MV-4-11 (cell line): ENCODE results near the gene KLF2.
"Not testable (repeated sequence)": the region's sequence is repeated elsewhere in the genome, so short reads cannot be mapped to it uniquely, and the experiment has no call there.

Experiments used
- DNase-seq: peaks from one replicate; lab custom pipeline; 2025; lab: John Stamatoyannopoulos, UW

KLF2 gene

DNA sequence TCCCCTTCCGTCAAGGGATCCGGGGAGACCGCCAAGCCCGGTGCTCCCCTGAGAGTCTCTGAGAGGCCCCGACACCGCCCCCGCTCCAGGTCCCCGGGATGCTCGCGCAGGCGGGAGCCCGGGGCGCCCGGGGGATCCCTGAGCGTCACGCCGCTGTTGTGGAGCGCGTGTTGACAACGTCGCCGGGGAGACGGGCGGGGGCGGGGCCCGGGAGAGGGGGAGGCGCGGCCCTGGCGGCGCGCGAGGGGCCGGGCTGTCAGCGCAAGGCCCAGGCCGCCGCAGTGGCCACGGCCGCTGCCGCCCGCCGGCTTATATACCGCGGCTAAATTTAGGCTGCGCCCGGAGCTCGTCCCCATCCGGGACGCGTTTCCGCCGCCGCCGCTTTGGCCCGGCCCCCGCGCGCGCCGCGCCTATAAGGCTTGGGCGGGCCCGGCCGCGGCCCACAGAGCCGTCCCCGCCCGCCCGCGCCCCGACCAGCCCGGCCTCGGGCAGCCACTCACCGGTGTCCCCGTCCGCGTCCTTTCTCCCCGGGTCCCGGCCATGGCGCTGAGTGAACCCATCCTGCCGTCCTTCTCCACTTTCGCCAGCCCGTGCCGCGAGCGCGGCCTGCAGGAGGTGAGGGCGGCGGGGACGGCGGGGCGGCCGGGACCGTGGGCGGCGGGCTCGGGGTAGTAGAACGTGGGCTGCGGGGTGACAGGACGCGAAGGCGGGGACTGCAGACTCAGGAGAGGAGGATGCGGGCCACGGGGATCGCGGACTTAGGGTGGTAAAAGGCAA lies at the start of gene KLF2:
KLF2 (plus strand) TSS at position 443 of the 777 bp plus-strand sequence; CDS start at position 541, 98 bp downstream.
- peak; percentile 87 for DNase-seq

GRCh38 chr19:16280306-16280705 lies 44.3 kb upstream of the KLF2 start:
- DNase-seq, result peak; percentile 27

- no peak for DNase-seq
These were observed 42.9 kb upstream of the KLF2 start for GRCh38 chr19:16281743-16282142.

DNA sequence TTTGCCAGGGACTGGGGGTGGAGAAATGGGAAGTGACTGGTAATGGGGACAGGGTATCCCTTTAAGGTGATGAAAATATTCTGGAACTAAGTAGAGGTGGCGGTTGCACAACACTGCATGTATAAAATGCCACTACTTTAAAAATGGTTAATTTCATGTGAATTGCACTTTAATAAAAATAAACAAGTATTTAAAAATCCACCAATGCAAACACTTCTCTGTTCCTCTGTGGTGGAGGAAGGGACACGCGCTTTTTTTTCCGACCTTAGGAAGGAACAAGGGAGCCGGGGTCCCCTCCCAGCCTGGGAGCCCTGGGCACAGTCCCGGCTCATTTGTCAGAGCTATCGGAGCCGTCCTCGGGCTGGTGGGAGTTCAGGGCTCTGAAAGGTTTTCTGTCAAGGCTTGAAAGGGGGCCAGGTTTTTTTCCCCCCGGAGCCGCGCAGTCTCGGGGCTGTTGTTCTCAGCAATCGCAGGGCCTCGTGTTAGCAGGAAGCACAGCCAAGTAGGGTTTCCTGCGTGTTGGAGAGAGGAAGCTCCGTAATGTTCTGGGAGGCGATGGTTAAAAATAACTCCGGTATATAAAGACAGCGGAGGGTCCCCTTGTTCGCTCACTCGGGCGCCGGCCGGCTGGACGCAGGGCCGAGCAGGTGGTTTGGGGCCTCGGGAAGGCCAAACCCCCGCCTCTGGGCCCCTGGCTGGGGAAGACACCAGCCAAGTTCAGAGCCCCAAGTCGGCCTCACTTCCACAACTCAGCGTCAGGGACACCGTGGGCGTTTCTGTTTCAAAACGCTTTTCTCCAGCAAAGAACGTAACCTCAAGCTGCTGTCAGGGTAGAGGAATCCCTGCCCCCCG lies 41.2 kb upstream of the KLF2 start:
- peak; percentile 77 for DNase-seq

GRCh38 chr19:16284505-16284904 lies 40.1 kb upstream of the KLF2 start:
- no peak for DNase-seq

GRCh38 chr19:16285079-16285478 lies 39.5 kb upstream of the KLF2 start:
- peak; percentile 20 for DNase-seq

DNA sequence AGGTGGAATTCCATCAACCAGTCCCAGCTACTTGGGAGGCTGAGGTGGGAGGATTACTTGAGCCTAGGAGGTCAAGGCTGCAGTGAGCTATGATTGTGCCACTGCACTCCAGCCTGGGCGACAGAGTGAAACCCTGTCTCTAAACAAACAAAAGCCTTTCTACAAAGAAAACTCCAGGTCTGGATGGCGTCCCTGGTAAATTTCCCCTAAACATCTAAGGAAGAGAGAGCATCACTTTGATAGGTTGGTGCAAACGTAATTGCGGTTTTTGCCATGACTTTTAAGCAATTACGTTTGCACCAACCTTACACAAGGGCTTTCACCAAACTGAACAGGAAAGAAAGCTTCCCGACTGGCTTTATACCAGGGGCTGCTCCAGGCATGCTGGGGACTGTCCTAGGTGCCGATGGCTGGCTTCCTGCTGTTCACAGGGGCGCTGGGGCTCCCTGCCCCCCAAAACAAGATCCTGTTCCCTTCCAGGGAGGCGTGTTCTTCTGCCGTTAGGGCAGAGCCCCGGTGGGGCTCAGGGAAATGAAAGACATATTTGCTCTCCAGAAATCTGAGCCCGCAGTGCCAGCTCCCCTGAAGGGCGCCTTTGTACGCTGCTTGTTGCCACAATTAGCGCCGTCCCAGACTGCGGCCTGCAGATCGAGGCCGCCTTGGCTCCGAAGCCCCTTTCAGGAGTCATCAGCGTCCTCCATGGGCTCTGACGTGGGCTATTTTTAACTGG lies 38.7 kb upstream of the KLF2 start:
- DNase-seq, result peak; percentile 25

DNA sequence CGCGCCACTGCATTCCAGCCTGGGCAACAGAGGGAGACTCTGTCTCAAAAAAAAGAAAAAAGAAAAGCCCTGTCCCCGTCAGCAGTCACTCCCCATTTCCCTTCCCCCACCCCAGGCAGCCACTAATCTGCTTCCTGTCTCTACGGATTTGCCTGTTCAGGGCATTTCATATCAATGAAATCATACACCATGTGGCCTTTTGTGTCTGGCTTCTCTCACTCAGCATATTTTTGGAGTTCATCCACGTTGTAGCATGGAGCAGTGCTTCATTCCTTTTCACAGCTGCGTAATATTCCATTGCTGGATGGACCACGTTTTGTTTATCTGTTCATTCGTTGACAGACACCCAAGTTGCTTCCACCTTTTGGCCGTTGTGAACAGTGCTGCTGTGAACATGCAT lies 36.1 kb upstream of the KLF2 start:
- no peak for DNase-seq

DNA sequence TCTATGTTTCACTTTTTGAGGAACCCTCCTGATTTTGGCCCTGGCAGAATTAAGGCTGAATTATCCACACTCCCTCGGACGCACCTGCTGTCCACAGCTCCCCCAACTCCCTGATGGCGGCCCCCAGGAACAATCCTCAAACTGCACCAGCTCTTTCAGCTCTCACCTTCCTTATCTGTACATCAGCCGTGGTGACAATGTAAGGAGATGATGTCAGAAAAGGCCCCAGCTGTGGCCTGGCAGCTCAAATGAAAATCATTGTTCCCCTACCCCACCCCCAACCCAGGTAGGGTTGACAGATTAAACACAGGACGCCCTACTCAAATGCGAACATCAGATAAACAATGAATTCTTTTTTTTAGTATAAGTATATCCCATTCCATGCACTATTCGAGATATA lies 35.0 kb upstream of the KLF2 start:
- no peak for DNase-seq

GRCh38 chr19:16290692-16291091 lies 33.9 kb upstream of the KLF2 start:
- no peak for DNase-seq

GRCh38 chr19:16293118-16294091 lies 31.2 kb upstream of the KLF2 start:
- peak; percentile 90 for DNase-seq

GRCh38 chr19:16295057-16295456 lies 29.6 kb upstream of the KLF2 start:
- no peak for DNase-seq

DNA sequence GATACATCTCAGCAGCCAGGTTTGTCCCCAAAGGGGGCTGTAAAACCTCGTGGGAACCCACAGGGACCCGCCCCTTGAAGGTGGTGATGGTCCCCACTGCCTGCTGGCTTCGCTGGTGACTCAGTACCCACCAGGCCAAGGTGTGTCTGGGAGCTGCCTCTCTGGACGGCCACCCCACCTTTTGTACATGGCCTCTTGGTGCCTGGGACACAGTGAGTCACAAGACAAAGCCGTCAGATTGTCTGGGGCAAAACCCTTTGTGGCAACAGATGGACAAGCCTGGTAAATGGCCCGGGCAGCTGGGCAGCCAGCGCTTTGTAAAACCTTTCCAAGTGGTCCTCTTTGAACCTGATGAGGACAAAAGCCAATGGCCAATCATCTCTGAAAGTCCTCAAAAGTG lies 27.9 kb upstream of the KLF2 start:
- no peak for DNase-seq

DNA sequence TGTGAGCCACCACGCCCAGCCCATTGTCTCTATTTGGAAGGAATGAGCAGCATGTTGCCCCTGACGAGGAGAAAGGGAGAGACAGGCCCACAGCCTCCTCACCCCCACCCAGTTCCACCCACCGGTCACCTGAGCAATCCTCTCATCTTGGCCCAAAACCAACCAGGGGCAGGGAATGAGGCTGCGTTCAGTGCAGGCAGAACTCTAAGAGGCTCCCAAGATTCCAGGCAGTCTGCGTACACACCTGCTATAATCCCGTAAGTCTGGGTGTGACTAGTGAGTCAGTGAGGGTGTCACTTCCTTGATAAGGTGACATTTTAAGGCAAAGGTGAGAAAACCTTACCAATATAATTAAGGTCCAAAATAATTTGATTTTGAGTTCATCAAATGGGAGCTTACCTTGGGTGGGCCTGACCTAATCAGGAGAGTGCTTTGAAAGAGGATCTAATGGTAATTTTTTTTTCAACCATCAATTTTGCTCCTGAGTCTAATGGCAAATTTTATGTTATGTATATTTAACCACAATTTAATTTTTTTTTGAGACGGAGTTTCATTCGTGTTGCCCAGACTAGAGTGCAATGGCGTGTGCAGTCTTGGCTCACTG lies 26.9 kb upstream of the KLF2 start:
- DNase-seq, result no peak

- DNase-seq, result no peak
These were observed 26.3 kb upstream of the KLF2 start for GRCh38 chr19:16298334-16298733.

- DNase-seq, result no peak
These were observed 22.5 kb upstream of the KLF2 start for GRCh38 chr19:16301999-16302694.

GRCh38 chr19:16303755-16304154 lies 20.9 kb upstream of the KLF2 start:
- DNase-seq, result no peak

- not testable (repeated sequence) for DNase-seq
These were observed 20.1 kb upstream of the KLF2 start for GRCh38 chr19:16304511-16304910.

- DNase-seq, result peak; percentile 20
These were observed 19.6 kb upstream of the KLF2 start for GRCh38 chr19:16305060-16305459.

DNA sequence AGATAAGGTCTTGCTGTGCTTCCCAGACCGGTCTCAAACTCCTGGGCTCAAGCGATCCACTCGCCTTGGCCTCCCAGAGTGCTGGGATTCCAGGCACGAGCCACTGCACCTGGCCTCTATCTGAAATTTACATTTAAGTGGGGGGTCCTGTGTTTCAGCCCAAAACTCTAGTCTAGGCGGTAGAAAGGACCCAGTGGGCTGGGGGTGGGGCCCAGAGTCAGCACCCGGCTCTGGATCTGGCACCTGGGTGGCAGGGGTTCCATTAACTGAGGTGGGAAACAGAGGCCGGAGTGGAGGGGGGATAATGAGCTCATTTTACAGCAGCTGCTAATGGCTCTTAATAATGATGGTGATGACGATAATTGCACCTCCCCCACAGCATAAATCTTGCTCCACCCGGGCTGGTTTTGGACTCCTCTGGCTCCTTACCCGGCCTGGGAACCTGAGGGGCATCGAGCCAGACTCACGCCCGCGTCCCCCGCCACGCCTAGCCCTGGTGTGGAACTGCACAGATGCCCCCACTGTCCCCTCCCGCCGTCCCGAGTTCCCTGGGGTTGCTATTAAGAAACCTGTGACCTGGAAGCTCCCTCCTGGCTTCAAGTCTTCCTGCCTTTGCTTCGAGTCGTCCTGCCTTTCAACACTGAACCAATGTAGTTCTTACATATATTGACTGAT lies 17.8 kb upstream of the KLF2 start:
- no peak for DNase-seq
